Measurements from ENCODE around the gene LARP7. TPM values are rescaled to one million over a fixed set of nuclear protein-coding genes. Genes with fewer than 3 reads are reported as not detected.

The LARP7 gene
- total RNA-seq, 3 donors from 2014 or later = 39.3 to 57.5 (median 51.8) TPM

DNA sequence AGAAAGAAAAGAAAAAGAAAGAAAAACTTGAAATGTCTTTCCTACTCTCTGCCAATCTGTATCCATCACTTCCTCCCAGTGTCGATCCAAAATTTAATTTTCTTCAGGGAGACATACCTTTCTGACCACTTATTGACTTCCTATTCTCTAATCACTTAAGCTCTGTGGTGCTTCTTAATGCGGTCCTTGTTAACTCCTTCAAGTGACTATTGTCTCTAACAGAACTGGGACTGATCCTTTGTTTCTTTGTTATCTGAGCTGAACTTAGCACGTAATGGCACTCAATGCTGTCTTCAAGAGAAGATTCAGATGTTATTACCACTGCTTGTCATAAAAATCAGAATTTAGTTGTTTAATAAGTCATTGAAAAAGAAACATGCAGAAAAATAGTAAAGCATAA, 31.2 kb downstream of the LARP7 start:
- TF ChIP-seq POLR2AphosphoS5 (IDR thresholded peaks at IDR 0.05) (no peak), POLR2A (IDR thresholded peaks at IDR 0.05) (no peak)
- TF ChIP-seq, protein P1, sequence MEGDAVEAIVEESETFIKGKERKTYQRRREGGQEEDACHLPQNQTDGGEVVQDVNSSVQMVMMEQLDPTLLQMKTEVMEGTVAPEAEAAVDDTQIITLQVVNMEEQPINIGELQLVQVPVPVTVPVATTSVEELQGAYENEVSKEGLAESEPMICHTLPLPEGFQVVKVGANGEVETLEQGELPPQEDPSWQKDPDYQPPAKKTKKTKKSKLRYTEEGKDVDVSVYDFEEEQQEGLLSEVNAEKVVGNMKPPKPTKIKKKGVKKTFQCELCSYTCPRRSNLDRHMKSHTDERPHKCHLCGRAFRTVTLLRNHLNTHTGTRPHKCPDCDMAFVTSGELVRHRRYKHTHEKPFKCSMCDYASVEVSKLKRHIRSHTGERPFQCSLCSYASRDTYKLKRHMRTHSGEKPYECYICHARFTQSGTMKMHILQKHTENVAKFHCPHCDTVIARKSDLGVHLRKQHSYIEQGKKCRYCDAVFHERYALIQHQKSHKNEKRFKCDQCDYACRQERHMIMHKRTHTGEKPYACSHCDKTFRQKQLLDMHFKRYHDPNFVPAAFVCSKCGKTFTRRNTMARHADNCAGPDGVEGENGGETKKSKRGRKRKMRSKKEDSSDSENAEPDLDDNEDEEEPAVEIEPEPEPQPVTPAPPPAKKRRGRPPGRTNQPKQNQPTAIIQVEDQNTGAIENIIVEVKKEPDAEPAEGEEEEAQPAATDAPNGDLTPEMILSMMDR (IDR thresholded peaks at IDR 0.05) = no peak
- intact Hi-C loops (cut with DNase I; ENCODE audit: low total_unique reads) = no loop called here
- no peak for DNase-seq (ENCODE audit: low spot score in 2 of 2)

DNA sequence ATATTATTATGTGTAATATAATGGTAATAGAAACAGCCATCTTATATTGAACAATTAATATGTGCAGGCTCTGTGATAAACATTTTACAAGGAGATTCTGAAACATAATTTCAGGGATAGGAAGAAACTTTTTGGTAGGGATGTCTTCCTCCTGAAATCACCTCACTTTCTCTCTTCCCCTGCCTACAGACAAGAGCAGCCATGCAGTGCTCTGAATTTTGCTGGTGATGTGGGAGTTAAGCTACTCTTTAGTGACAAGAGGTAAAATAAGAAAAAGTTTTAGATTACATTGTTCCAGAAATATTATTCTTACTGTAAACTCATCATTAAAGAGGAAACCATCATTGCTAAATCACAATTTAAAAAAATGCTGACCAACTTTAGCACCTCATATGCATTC, 36.1 kb downstream of the LARP7 start:
- no peaks in the 10 kb centered on the region for H3K27me3 ChIP-seq
- H3K36me3 ChIP-seq = no peaks in the 10 kb centered on the region
- no peak overlapping the region for H3K4me3 ChIP-seq
- no peaks in the 10 kb centered on the region for H3K4me1 ChIP-seq
- TF ChIP-seq POLR2A (IDR thresholded peaks at IDR 0.05) = no peak
- TF ChIP-seq, protein P1 (IDR thresholded peaks at IDR 0.05) = no peak
- TF ChIP-seq POLR2AphosphoS5 (IDR thresholded peaks at IDR 0.05) = no peak
- no peaks in the 10 kb centered on the region for H3K9me3 ChIP-seq
- intact Hi-C loops (cut with DNase I; ENCODE audit: low total_unique reads) = no loop called here
- H3K27ac ChIP-seq = no peak overlapping the region
- DNase-seq (ENCODE audit: low spot score in 2 of 2) = no peak

More for the DNA sequence above, 31.2 kb downstream of the LARP7 start:
- Histone ChIP-seq H3K36me3 (no peaks in the 10 kb centered on the region), H3K4me1 (no peaks in the 10 kb centered on the region), H3K27me3 (no peaks in the 10 kb centered on the region), H3K27ac (no peak overlapping the region), H3K4me3 (no peak overlapping the region), H3K9me3 (no peaks in the 10 kb centered on the region)

DNA sequence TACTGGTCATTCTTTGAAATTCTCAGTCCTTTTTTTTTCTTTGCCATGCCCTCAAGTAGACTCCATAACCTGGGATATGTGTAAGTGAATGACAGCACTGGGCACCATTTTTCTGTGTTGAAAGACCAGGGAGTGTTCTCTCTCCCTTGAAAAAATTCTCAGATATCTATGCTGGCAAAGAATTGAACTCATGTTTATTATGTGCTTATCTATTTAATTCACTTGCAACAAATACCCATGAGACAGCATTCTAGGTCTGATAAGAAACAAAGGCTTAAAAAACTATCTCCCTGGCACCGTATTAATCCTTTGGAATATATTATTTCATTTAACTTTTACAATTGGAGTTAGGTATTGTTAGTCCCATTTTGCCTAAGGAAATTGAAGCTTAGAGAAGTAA, 36.7 kb downstream of the LARP7 start:
- TF ChIP-seq POLR2A (IDR thresholded peaks at IDR 0.05) = no peak
- TF ChIP-seq POLR2AphosphoS5 (IDR thresholded peaks at IDR 0.05) = no peak
- TF ChIP-seq, protein P1 (IDR thresholded peaks at IDR 0.05) = no peak
- Histone ChIP-seq H3K9me3 (no peaks in the 10 kb centered on the region), H3K27ac (no peak overlapping the region), H3K4me1 (no peaks in the 10 kb centered on the region), H3K4me3 (no peak overlapping the region), H3K27me3 (no peaks in the 10 kb centered on the region), H3K36me3 (no peaks in the 10 kb centered on the region)
- intact Hi-C loops (cut with DNase I; ENCODE audit: low total_unique reads) = no loop called here
- DNase-seq (ENCODE audit: low spot score in 2 of 2) = no peak

DNA sequence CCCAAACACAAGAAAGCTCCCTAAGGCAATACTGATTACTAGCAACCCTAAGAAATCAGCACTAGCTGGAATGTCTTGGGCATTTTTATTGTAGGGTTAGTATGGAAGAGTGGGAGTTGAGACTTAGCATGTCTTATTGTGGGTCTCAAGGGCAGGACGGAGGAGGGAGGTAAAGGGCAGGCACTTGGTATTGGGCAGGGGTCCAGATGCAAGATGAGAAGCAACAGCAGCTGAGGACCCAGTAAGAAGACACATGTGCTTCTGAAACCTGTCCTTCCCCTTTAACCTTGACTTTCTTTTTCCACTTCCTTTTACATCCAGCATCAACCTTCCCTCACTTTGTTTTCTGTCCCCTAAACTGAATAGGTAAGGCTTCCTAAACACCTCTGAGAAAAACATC, 37.4 kb downstream of the LARP7 start:
- Histone ChIP-seq H3K9me3 (no peaks in the 10 kb centered on the region), H3K27ac (no peak overlapping the region), H3K4me1 (no peaks in the 10 kb centered on the region), H3K36me3 (no peaks in the 10 kb centered on the region), H3K27me3 (no peaks in the 10 kb centered on the region), H3K4me3 (no peak overlapping the region)
- intact Hi-C loops (cut with DNase I; ENCODE audit: low total_unique reads) = no loop called here
- TF ChIP-seq, protein P1 (IDR thresholded peaks at IDR 0.05) = no peak
- TF ChIP-seq POLR2A (IDR thresholded peaks at IDR 0.05) = no peak
- TF ChIP-seq POLR2AphosphoS5 (IDR thresholded peaks at IDR 0.05) = no peak
- no peak for DNase-seq (ENCODE audit: low spot score in 2 of 2)

DNA sequence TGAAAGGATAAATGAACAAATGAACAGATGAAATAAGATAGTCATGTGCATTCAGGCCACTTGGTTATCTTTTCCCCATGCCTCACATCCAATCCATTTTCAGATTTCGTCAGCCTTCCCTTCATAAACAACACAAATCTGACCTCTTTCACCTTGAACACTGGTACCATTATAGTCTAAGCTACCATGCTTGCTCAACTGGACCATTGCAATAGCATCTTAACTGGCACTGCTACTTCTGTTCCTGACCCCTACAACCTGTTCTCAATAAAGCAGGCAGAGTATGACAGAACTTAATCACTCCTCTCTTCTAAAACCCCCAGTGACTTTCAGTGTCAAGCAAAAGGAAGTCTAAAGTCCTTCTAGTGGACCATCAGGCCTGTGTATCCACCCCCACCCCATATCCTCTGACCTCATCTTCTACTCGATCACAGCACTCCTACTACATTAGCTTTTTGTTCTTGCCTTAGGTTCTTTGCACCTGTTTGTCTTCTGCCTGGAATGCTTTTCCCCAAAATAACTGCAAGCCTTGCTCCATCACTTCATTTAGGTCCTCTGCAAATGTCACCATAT, 40.7 kb downstream of the LARP7 start:
- Histone ChIP-seq H3K27ac (no peak overlapping the region), H3K4me3 (no peak overlapping the region), H3K27me3 (no peaks in the 10 kb centered on the region), H3K9me3 (no peaks in the 10 kb centered on the region), H3K4me1 (no peaks in the 10 kb centered on the region), H3K36me3 (no peaks in the 10 kb centered on the region)
- DNase-seq (ENCODE audit: low spot score in 2 of 2) = no peak
- intact Hi-C loops (cut with DNase I; ENCODE audit: low total_unique reads) = no loop called here
- no peak for TF ChIP-seq POLR2AphosphoS5 (IDR thresholded peaks at IDR 0.05)
- TF ChIP-seq POLR2A (IDR thresholded peaks at IDR 0.05) = no peak
- TF ChIP-seq, protein P1 (IDR thresholded peaks at IDR 0.05) = no peak
